SK-N-SH (cell line): ENCODE measurements around the gene SAMD8.
"Not testable (repeated sequence)": the region's sequence is repeated elsewhere in the genome, so short reads cannot be mapped to it uniquely, and the experiment has no call there.

Experiments used
- EP300 ChIP-seq, 2 experiments: IDR thresholded peaks; 2 replicates each; pipeline versions ENCODE4 v1.4.0 to v1.6.1; 2012; ENCODE audit warnings: borderline replicate concordance in 1 of 2, low read depth in 1 of 2, low read length in 1 of 2
- JUND ChIP-seq: IDR thresholded peaks from 2 replicates; pipeline ENCODE4 v1.4.0; 2012

GRCh38 chr10:75206638-75207037, 95.2 kb downstream of the SAMD8 start:
- TF ChIP-seq JUND; EP300 (IDR thresholded peaks at IDR 0.05; ENCODE audit: borderline replicate concordance in 1 of 2, low read depth in 1 of 2, low read length in 1 of 2): not testable (repeated sequence)
